ENCODE measurements around the gene AARS2.

DNA sequence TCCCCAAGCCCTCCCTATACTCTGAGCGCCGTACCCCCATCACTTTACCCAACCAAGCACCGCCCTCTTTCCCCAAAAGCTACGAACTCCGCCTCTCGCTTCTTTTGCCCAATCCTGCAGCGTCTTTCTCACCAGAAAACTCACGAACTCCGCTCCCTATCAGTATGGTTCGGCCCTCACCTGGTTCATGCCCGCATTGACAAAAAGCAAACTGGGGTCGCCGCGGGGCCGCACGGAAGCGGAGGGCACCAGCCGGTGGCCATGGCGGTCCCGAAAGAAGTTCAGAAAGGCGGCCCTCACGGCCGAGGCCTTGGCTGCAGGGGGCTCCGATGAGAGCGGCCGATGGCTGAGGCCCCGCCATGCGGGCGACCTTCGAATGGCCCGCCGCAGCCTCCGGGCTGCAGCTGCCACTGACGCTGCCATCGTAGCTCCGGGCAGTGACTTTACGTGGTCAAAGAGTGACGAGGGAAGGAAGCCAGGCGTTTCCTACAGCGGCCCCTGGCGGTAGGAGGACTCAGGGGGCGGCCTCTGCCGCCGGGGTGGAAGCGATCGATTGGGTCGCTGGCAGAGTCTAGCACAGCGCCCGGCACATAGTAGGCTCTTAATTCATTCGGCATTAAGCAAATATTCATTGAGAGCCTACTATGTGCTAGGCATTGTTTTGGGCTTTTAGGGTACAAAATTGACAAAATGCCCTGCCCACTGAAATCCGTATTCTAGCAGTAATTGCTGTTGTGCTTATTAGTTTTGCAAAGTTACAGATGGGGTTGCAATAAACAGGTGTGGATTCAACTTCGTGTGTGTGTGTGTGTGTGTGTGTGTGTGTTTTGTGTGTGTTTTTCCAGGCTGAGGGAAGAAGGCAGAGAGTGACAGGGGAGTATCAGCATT is at the start of gene AARS2:
- TF ChIP-seq GATA2 (IDR thresholded peaks at IDR 0.05; ENCODE audit: low read depth, low read length): 0 out of 2 replicates have a peak, but pooled peaks have one; percentile 25
- no peak for TF ChIP-seq GATA3 (IDR thresholded peaks at IDR 0.05; ENCODE audit: low read depth, low read length)

Data from SH-SY5Y (cell line).